GM21367 (cell line): ENCODE data around the gene ACTR3C.
A peak's percentile ranks its signal among the peaks of the same experiment; 100 is the strongest.
"Not testable (repeated sequence)": the region's sequence is repeated elsewhere in the genome, so short reads cannot be mapped to it uniquely, and the experiment has no call there.

Source experiments
- ATAC-seq: cut with Tn5 transposase; IDR thresholded peaks from one replicate; pipeline ENCODE4 v1.9.1; 2021; ENCODE audit not compliant: unreplicated experiment

Gene ACTR3C

DNA sequence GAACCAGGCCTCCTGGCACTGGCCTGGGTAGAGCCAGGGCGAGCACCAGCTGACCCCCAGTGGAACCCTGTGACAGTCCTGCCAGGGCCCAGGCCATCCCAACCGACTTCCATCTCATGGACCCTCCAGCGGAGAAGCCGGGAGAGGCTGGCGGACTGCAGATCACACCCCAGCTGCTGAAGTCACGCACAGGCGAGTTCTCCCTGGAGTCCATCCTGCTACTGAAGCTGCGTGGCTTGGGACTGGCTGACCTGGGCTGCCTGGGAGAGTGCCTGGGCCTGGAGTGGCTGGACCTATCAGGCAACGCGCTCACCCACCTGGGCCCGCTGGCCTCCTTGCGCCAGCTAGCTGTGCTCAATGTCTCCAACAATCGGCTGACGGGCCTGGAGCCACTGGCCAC, 13.4 kb upstream of the ACTR3C start:
- no peak for ATAC-seq

DNA sequence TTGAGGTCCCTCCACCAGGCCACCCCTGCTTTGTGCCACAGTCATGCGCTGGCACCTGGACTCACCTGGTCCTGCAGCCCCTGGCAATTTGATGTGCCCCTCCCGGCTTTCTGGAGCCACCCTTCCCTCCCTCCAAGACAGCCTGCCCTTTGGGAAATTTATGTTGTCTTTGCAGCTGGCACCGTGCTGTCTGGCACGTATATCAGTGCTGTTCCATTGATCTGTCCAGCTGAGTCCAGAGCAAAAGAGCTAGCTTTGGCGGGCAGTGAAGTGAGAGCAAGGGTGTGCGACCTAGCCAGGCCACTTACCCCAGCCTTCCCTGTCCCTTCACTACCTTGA, 12.4 kb upstream of the ACTR3C start:
- no peak for ATAC-seq

DNA sequence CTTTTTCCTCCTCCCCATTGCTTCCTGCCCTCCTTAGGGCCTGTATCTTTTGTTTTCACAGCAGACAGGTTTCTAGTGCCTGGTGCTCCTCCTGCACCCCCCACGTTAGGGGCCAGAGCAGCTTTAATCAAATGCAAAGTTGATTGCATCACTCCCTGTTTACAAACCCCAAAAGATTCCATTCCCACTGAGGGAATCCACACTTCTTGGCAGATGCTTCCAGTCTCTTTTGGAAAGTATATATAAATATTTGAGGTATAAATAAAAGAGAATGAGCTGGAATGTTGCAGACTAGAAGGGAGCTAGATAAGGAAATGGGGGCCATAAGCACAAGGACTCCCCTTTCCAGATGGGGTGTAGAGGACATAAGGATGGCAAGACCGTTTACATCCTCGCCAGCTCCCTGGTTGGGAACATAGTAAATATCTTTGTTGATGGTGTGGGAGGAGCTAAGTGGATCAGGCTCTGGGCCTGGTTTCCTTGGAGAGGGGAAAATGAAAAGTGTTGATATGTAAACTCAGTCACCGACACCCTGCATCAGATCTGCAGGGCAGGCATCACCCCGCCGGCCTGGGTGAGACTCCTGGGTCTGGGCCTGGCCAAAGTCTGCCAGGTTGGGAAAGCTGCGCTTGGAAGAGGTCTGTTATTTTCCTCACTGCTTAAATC, 11.9 kb upstream of the ACTR3C start:
- no peak for ATAC-seq

DNA sequence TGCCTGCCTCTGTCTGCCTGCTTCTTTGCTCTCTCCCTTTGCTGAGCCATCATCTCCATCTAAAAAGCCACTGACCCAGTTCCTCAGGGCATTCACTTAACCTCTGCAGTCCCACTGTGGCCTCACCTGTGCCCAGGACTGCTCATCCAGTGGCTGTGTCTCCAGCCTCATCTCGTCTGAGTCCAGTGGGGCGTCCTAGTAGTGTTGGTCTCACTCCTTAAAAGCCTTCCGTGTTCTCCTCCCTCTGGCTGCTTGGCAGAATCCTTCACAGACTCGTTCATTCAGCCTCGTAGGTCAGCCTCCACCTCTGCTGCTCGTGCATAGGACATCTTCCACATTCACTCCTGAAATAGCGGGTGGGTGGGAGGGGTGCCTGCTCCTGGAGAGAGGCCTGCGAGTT, 10.8 kb upstream of the ACTR3C start:
- no peak for ATAC-seq

DNA sequence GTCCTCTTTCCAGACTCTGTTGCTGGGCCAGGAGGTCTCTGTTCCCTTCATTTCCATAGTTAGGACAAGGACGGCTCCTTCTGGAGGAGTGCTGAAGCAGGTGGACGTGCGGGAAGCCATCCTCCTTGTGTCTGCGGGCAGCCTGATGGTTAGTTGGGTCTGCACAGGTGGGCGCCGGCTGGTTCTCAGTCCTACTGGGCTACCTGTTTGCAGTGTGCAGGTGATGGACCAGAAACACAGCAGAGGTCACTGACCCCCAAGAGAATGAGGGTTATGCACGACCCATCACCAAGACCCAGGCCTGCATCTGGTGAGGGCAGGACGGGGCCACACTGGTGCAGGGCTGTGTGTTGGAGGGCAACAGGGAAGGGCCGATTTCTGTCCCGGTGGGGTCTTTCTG, 10.3 kb upstream of the ACTR3C start:
- no peak for ATAC-seq

DNA sequence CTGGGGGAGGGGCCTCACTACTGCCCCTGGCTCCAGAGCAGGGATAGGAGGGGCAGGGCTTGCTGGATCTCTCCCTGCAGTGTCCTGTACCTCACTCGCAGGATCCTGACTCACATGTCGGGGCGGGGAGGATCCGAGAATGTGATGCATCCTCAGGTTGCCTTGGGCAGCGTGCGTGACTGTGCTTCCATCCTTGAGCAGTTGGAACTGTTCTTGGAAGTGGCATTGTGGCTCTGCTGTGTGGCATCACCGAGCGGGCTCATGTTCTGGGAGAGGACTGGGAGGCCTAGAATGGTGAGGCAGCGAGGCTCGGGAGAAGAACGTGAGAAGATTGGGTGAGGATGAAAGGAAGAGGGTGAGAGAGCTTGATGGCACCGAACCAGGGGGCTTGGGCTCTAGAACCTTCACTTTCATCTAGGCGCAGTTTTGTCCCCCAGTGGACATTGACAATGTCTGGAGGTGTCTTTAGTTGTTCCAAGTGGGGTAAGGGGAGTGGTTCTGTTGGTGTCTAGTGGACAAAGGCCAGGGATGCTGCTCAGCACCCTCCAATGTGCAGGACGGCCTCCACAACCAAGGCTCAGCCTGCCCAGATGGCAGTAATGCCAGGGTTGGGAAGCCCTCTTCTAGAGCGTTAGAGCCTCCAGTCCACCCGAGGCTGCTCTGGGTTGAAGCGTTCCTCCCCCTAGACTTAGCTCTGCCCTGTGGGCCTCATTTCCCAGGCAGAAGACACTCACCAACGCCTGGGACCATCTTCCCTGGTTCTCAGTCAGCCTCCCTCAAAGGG, 9.7 kb upstream of the ACTR3C start:
- ATAC-seq = no peak

DNA sequence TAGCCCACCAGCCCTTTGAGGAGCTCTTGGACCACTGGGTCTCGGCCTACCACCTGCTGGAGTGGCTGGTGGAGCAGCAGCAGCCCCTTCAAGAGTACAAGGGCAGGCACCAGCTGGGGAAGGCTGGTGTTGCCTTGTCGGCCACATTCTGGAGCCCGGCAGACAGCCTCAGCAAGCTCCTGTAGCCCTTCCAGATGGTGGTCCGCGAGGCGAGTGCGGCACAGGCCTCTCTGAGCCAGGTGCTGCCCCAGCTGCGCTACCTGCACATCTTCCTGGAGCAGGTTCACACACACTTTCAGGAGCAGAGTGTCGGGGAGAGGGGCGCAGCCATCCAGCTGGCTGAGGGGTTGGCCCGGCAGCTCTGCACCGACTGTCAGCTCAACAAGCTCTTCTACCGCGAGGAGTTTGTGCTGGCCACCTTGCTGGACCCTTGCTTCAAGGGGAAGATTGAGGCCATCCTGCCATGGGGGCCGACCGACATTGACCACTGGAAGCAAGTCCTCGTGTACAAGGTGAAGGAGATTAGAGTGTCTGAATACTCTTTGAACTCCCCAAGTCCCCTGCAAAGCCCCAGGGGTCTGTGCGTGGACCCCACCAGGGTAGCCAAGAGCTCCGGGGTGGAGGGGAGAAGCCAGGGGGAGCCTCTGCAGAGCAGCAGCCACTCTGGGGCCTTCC, 7.0 kb upstream of the ACTR3C start:
- no peak for ATAC-seq

DNA sequence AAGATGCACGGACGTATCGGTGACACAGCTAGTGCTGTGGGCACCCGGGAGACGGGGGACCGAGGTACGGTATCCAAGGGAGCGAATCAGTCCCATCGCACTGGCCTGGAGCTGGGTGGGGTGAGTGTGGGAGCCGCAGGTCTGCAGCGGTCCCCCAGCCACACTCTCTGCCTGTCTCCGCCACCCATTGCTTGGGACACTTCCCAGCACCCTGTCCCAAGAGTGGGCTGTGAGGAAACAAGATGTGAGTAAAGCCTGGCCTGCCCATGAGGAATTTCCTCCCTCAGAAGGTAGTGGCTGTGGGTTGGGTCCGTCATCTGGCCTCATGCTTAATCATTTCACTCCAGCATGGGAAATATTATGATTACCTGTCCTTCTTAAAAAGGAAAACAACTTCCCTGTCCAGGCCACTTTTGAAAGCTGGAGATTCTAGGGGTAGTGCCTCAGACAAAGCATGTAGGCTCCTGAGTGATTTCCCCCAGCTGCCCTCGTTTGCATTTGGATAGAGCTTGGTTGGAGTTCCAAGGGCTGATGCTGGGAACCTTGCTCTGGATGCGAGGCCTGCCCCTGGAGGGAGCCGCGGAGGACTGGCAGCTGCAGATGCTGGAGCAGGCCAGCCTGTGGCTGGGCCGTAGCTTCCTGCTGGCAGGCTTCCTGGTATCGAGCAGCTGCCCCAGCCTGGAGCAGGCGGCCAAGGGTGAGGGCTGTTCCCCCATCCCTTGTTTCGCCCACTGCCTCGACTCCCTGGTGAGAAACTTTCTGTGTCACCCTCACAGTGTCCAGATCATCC, 6.2 kb upstream of the ACTR3C start:
- ATAC-seq = no peak

DNA sequence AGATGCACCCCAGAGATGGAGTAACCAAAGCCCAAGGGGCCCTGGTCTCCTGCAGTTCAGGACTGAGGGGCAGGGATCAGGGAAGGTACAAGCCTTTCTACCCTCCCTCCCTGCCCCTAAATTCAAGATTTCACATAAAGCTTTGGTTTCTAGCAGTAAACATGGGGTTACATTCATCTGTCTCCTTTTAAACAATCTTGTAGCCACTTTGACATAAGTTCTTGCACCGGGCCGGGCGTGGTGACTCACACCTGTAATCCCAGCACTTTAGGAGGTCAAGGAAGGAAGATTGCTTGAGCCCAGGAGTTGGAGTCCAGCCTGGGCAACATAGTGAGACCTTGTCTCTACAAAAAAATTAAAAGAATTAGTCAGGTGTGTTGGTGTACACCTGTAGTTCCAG, 4.0 kb upstream of the ACTR3C start:
- no peak for ATAC-seq

DNA sequence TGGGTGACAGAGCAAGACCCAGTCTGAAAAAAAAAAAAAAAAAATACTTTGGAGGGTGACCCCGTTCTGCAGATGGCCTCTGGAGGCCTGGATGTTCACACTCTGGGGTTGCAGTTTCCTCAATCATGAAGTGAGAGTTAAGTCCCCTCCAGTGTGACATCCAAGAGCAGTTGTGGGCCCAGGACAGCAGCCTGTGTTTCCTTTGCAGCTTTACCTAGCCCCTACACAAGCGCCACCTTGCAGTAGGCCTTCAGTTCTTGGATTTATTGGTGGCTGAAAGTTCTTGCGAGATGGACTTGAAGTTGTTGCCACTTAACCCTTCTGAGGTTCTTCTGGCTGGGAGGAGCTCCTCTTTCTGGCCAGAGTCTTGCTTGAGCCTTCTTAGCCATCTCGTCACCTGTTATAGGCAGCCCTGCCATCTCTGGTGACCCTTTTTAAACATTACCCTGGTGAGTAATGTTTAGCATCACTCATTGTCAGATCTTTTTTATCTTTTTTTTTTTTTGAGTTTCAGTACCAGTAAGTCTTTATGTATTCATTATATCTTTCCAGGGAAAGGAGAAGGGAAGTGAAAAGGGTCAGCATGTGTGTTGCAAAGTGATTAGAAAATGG, 3.4 kb upstream of the ACTR3C start:
- no peak for ATAC-seq

DNA sequence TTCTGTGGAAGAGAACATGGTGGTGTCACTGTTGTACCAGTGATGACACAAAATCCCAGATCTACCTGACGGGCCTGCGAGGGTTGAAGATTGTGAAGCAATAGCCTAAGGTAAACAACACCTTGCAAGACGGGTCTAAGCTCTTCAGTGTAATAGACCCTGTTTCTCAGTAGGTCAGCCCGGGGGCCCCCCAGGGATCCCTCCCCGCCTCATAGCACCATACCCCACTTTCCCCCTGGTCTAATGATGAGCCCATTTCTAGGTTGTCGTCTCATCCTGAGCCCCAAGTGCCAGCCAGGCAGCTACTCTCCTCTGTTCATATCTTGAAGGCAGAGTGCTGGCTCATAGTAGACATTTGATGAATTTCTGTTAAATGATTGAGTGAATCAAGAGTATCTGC, 2.6 kb upstream of the ACTR3C start:
- ATAC-seq = no peak

DNA sequence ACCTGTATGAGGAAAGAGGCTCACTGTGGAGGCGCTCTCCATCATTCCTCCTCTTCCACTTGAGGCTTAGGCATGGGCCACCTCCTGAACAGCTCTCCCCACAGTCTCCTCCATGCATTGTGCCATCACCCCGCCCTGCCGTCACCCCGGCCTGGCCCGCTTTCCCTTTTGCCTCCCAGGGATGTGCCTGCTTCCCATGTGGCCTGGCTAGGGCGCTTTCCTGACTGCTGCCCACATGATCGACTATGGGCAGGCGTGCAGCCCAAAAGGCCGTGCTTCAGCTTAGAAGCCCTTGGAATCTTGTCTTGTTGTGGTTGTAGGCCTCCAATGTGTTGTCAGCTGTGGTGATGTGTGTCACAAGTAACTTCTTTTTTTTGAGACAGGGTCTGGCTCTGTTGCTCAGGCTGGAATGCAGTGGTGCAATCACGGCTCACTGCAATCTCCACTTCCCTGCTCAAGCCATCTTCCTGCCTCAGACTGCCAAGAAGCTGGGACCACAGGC, 1.8 kb upstream of the ACTR3C start:
- ATAC-seq = no peak

DNA sequence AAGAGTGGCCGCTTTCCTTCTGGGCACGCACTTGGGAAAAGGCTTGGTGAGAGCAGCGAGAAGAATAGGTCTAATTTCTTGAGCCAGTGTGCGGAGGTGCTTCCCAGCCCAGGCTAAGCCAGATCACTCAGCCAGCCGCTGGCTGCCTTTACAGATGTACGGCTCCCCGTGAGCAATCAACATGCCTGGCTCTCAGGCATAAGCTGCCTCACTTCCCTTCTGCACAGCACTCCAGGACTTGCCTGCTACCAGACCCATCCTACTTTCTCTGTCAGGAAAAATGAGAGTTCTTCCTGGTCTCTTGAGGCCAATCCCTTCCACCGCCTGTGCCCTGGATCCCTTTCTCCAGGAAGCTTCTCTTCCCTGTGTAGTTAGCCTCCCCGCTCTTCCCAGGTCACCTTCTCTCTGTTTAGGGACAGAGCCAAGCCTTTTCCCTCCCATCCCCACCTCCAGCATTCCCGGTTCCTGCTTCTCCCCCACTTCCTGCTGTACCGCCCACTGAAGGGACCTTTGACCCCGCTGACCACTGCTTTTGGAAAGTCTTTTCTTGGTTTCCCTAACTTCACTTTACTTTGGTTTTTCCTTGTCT, 1.1 kb upstream of the ACTR3C start:
- no peak for ATAC-seq

DNA sequence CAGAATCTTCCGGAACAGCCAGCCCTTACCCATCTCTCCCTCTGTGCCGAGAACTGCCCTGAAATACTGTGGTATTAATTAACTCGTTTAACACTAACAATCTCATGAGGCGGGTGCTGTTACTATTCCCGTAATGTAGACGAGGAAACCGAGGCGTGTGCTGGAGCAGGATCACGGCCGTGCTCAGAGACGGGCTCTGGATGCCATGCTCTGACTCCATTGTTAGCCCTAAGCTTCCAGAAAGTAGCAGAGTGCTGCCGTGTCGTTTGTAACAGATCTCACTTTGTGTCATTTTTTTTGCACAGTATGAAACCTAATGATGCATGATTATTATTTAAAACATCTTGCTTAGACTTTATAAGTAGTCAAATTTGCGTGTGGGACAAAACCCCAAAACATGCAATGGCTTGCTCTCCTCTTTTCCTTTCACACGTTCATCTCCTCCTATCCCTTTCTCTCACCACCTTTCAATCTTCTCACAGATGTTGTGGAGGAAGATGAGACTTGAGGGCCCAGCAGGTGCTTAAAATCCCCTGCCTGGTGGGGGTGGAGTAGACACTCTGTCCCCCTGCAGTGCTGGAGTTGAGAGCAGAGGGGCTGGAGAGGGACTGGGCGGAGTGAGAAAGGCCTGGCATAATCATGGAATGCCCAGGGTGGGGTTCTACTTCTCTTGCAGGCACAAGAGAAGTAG, 482 bp upstream of the ACTR3C start:
- ATAC-seq = peak; percentile 17

DNA sequence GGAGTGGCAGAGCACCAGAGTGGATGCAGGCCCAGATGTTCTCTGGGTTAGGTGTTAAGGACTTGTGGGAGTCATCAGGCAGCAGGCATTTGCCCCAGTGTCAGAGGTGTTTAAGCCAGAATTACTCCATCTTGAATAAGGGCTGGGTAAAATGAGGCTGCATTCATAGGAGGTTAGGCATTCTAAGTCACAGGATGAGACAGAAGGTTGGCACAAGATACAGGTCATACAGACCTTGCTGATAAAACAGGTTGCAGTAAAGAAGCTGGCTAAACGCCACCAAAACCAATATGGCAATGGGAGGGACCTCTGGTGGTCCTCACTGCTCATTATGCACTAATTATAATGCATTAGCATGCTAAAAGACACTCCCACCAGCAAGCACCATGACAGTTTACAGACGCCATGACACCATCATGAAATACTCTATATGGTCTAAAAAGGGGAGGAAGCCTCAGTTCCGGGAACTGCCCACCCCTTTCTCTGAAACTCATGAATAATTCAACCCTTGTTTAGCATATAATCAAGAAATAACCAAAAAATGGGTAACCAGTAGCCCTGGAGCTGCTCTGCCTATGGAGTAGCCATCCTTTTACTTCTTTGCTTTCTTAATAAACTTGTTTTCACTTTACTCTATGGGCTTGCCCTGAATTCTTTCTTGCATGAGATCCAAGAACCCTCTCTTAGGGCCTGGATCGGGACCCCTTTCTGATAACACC, 1.1 kb downstream of the ACTR3C start:
- ATAC-seq = no peak

DNA sequence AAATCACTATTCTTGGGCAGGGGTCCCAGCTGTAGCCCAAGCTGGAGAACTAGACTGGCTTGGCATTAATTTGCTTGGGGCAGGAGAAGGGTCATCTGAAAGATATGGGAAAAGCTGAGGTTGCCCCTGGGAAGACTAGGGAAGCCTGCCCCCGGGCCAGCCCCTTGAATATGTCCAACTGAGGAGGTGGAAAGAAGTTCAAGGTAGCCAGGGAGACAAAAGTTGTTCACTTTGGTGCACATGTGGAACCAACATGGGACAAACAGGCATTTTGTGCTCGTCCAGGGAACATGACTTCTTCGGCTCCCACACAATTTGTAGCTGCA, 1.6 kb downstream of the ACTR3C start:
- ATAC-seq = no peak

DNA sequence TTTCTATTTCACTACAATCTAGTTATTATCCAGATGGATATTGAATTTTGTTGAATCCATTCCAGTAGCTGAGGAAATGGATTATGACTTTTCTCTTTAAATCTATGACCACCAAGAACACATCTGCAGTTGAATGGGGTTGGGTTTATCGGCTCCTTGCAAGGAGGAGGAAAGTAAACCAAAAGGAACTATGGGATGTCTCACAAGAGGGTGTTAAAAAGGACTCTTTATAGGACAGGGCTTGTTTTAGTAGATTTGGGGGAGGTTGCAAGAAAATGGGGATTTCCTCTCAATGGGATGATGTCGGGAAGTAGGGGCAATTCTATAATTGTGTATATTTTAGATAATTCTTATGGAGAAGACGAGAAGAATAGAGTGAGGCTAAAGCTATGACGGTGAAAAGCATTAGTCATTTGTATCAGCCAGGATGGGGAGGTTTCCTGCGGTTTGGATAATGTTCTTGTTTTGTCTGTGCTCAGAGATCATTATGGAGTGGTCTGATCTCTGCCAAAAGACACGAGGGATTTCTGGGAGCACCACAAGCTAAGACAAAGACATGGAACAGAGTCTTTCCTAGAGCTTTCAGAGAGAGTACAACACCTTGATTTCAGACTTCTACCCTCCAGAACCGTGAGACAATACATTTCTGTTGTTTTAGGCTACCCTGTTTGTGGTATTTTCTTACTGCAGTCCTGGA, 5.4 kb downstream of the ACTR3C start:
- no peak for ATAC-seq

DNA sequence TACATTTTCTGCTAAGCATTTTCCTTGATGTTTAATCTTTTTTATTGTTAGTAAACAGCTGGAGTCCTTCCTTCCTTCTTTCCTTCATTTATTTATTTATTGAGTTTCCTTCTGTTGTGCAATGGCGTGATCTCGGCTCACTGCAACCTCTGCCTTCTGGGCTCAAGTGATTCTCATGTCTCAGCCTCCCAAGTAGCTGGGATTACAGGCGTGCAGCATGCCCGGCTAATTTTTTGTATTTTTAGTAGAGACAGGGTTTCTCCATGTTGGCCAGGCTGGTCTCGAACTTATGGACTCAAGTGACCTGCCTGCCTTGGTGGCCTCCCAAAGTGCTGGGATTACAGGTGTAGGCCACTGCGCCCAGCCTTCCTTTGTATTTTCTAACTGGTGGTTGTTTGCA, 6.4 kb downstream of the ACTR3C start:
- not testable (repeated sequence) for ATAC-seq
